ENCODE data around the gene SERPINA4.

DNA sequence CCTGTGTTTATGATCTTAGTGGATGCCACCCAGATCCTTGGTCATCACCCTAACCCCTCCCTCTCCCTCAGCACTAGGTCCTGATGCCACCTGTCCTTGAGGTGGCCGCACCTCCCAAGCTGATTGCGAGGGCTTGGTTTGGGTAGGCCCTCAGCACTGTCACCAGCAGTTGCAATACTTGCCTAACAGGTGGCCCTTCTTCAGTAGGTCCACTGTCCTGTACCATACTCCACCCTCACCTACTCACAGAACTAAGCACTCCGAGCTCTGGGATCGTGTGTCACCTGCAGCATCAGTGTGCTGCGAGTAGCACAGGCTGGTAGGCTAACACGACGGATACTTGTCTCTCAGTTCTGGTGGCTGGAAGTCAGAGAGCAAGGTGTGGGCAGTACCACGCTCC, 38.0 kb upstream of the SERPINA4 start:
- TF ChIP-seq, protein P1, sequence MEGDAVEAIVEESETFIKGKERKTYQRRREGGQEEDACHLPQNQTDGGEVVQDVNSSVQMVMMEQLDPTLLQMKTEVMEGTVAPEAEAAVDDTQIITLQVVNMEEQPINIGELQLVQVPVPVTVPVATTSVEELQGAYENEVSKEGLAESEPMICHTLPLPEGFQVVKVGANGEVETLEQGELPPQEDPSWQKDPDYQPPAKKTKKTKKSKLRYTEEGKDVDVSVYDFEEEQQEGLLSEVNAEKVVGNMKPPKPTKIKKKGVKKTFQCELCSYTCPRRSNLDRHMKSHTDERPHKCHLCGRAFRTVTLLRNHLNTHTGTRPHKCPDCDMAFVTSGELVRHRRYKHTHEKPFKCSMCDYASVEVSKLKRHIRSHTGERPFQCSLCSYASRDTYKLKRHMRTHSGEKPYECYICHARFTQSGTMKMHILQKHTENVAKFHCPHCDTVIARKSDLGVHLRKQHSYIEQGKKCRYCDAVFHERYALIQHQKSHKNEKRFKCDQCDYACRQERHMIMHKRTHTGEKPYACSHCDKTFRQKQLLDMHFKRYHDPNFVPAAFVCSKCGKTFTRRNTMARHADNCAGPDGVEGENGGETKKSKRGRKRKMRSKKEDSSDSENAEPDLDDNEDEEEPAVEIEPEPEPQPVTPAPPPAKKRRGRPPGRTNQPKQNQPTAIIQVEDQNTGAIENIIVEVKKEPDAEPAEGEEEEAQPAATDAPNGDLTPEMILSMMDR (IDR thresholded peaks at IDR 0.05; ENCODE audit: insufficient read depth, low read depth, low read length) = no peak
- TF ChIP-seq EZH2 (IDR thresholded peaks at IDR 0.05; ENCODE audit: insufficient read depth, low read length) = no peak

Data from astrocyte (in vitro differentiated cells and primary cell).